Measurements from ENCODE around the gene PLEKHG3.
A peak's percentile ranks its signal among the peaks of the same experiment; 100 is the strongest.

Gene PLEKHG3

GRCh38 chr14:64758025-64758521, 53.8 kb downstream of the PLEKHG3 start:
- Histone ChIP-seq H3K27ac (no peak overlapping the region), H3K27me3 (ENCODE audit: control insufficient read depth, insufficient read depth, low read length) (no peaks in the 10 kb centered on the region), H3K4me3 (ENCODE audit: low read depth, low read length) (no peak overlapping the region), H3K36me3 (ENCODE audit: control insufficient read depth, insufficient read depth, low read length) (no peaks in the 10 kb centered on the region), H3K4me1 (peaks cover 49% of the 10 kb centered on the region), H2AFZ (no peak overlapping the region), H3K79me2 (no peaks in the 10 kb centered on the region), H3K4me2 (ENCODE audit: low read length) (no peak overlapping the region), H3K9ac (no peak overlapping the region), H3K9me3 (ENCODE audit: control insufficient read depth, low read length) (no peaks in the 10 kb centered on the region)
- no peak for TF ChIP-seq CTCF (IDR thresholded peaks at IDR 0.05)

- H3K79me2 ChIP-seq: no peaks in the 10 kb centered on the region
- TF ChIP-seq CTCF (IDR thresholded peaks at IDR 0.05): no peak
- H3K27ac ChIP-seq: no peak overlapping the region
- no peaks in the 10 kb centered on the region for H3K9me3 ChIP-seq (ENCODE audit: control insufficient read depth, low read length)
- H3K4me2 ChIP-seq (ENCODE audit: low read length): no peak overlapping the region
- H3K36me3 ChIP-seq (ENCODE audit: control insufficient read depth, insufficient read depth, low read length): no peaks in the 10 kb centered on the region
- H2AFZ ChIP-seq: no peak overlapping the region
- no peak overlapping the region for H3K9ac ChIP-seq
- no peaks in the 10 kb centered on the region for H3K27me3 ChIP-seq (ENCODE audit: control insufficient read depth, insufficient read depth, low read length)
- H3K4me1 ChIP-seq: peaks cover 49% of the 10 kb centered on the region
- H3K4me3 ChIP-seq (ENCODE audit: low read depth, low read length): no peak overlapping the region
These were observed 54.7 kb downstream of the PLEKHG3 start for GRCh38 chr14:64758691-64759554.

GRCh38 chr14:64759555-64759938, 55.3 kb downstream of the PLEKHG3 start:
- Histone ChIP-seq H2AFZ (no peak overlapping the region), H3K9me3 (ENCODE audit: control insufficient read depth, low read length) (no peaks in the 10 kb centered on the region), H3K79me2 (no peaks in the 10 kb centered on the region), H3K27ac (no peak overlapping the region), H3K27me3 (ENCODE audit: control insufficient read depth, insufficient read depth, low read length) (no peaks in the 10 kb centered on the region), H3K36me3 (ENCODE audit: control insufficient read depth, insufficient read depth, low read length) (no peaks in the 10 kb centered on the region), H3K9ac (no peak overlapping the region), H3K4me2 (ENCODE audit: low read length) (no peak overlapping the region), H3K4me3 (ENCODE audit: low read depth, low read length) (no peak overlapping the region), H3K4me1 (peaks cover 49% of the 10 kb centered on the region)
- no peak for TF ChIP-seq CTCF (IDR thresholded peaks at IDR 0.05)

GRCh38 chr14:64760146-64760755, 56.0 kb downstream of the PLEKHG3 start:
- peak; percentile 58 for TF ChIP-seq CTCF (IDR thresholded peaks at IDR 0.05)
- Histone ChIP-seq H3K9me3 (ENCODE audit: control insufficient read depth, low read length) (no peaks in the 10 kb centered on the region), H2AFZ (no peak overlapping the region), H3K79me2 (no peaks in the 10 kb centered on the region), H3K27ac (no peak overlapping the region), H3K4me3 (ENCODE audit: low read depth, low read length) (no peak overlapping the region), H3K9ac (no peak overlapping the region), H3K4me2 (ENCODE audit: low read length) (no peak overlapping the region), H3K27me3 (ENCODE audit: control insufficient read depth, insufficient read depth, low read length) (no peaks in the 10 kb centered on the region), H3K36me3 (ENCODE audit: control insufficient read depth, insufficient read depth, low read length) (no peaks in the 10 kb centered on the region), H3K4me1 (peaks cover 49% of the 10 kb centered on the region)

Data from parathyroid adenoma (tissue), 2 donors.